SK-N-SH (cell line): ENCODE data around the gene SLAMF7.

Source experiments
- CTCF ChIP-seq: fragments of 200-600 bp; sonication (generic); IDR thresholded peaks from 2 replicates; pipeline ENCODE4 v1.6.1; 2017; ENCODE audit warnings: antibody characterized with exemption, mild to moderate bottlenecking, moderate library complexity
- EZH2phosphoT487 ChIP-seq: fragments of 200-600 bp; sonication (generic); IDR thresholded peaks from 2 replicates; pipeline ENCODE4 v1.6.1; 2017; ENCODE audit warnings: low read depth, mixed run types, mild to moderate bottlenecking, antibody characterized with exemption, moderate library complexity, borderline replicate concordance
- MEF2A ChIP-seq: IDR thresholded peaks from 2 replicates; pipeline ENCODE4 v1.4.0; 2012; ENCODE audit warnings: low read depth, borderline replicate concordance
- PBX3 ChIP-seq: IDR thresholded peaks from 2 replicates; pipeline ENCODE4; 2012
- RAD21 ChIP-seq: IDR thresholded peaks from 2 replicates; pipeline ENCODE4 v1.6.1; 2012; ENCODE audit warnings: mild to moderate bottlenecking, low read length
- REST ChIP-seq: IDR thresholded peaks from 2 replicates; pipeline ENCODE4 v1.6.1; 2012; ENCODE audit warnings: mild to moderate bottlenecking, low read depth, low read length, moderate library complexity
- RXRA ChIP-seq: IDR thresholded peaks from 2 replicates; pipeline ENCODE4 v1.4.0; 2012; ENCODE audit warnings: low read depth, mild to moderate bottlenecking, borderline replicate concordance
- TAF1 ChIP-seq: IDR thresholded peaks from 2 replicates; pipeline ENCODE4 v1.6.1; 2012; ENCODE audit warnings: low read depth, mild to moderate bottlenecking, low read length, moderate library complexity, borderline replicate concordance
- TCF12 ChIP-seq: IDR thresholded peaks from 2 replicates; pipeline ENCODE4 v1.4.0; 2012
- YY1 ChIP-seq: IDR thresholded peaks from 2 replicates; pipeline ENCODE4 v1.4.0; 2012; ENCODE audit warnings: low read depth, mild to moderate bottlenecking

- TF ChIP-seq CTCF (no peak), EZH2phosphoT487 (no peak), REST (no peak), RXRA (no peak), YY1 (no peak), TAF1 (no peak), PBX3 (no peak), TCF12 (no peak), MEF2A (no peak), RAD21 (no peak)
These were observed 29.3 kb upstream of the SLAMF7 start for GRCh38 chr1:160709715-160710114.
